ENCODE data around the gene IFNB1.

DNA sequence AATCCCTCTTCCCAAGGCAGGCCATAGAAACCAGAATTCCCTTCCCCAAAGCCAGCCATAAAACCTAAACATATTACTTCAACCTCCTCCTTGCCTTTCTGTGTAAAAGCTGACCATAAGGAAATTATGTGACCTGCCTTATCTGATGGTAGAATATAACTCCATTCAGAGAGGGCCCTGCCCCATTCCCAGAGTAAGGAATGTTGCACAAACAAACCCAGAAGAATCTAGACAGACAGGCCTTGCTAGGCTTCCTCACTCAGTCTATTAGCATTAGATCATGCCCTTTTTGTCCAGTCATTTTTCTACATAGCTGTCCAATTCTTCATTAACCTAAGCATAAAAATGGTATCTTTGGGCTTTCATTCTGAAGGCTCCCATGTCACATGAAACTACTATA is 17.8 kb upstream of the IFNB1 start:
- TF ChIP-seq POLR2A (IDR thresholded peaks at IDR 0.05; ENCODE audit: low read depth, low read length) (no peak), POLR2AphosphoS5 (IDR thresholded peaks at IDR 0.05; ENCODE audit: low read depth, low read length) (no peak), PAX5 (IDR thresholded peaks at IDR 0.05; ENCODE audit: insufficient read depth, low read length, severe bottlenecking) (no peak)

All from GM12891 (cell line).